ENCODE measurements around the gene NTN4.
"Not testable (repeated sequence)": the region's sequence is repeated elsewhere in the genome, so short reads cannot be mapped to it uniquely, and the experiment has no call there.

NTN4 gene

DNA sequence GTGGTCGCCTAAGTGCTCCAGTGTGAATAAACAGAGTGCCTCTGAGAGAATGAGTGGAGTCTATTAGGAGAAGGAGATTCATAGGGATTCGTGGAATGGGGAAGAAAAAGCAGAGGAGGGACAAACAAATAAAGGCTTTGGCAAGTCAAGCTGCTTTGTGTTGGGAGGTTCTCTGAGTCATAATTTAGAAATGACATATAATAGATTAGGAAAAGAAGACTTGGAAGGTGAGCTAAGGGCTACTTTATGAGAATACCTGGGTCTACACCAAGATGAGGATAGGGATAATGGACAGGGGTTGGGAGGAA, 6.4 kb upstream of the NTN4 start:
- no peak for DNase-seq (ENCODE audit: low read depth in 1 of 2, low spot score in 1 of 2)

- no peak for DNase-seq (ENCODE audit: low read depth in 1 of 2, low spot score in 1 of 2)
Observed at GRCh38 chr12:95796225-95796981, 5.8 kb upstream of the NTN4 start.

DNA sequence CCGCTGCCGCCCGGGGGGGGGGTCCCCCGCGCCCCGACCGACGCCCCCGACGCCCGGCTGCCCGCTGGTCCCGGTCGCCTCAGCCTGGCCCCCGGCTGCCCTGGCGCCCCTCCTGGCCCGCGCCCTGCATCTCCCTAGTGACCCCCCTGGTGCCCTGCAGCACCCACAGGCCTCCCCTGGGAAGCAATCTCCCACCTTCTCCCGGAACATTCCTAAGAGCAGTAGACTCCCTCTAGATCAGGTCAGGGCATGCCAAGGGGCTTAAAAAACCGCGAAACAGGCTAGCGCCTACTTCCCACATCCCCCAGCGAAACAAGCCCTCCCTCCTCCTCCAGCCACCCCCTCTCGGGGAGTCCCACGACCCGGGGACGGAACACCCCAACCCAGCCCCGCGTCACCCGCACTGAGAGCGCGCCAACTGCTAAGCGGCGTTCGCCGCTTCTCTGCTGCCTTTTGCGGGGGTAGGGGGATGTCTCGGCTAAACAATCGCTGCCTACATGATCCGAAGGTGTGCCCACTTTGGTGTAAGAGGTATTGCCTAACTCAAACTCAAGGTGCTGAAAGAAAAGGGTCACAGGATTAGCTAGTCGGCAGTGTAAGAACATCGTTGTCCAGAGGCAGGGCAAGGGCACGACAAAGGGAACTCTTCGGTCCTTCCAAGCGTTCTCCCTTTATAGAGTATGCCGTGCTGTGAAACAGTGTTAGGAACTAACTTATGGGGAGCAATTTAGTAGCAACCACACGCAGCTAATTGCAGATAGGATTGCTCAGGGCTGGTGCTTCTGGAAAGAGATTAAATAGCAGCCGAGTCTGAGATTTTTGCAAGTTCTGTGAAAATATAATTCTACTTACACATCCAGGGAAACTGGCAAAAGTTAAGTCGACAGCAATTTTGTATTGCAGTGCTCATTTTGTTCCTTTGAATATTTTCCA, 619 bp upstream of the NTN4 start:
- DNase-seq (ENCODE audit: low read depth in 1 of 2, low spot score in 1 of 2): peak in 1 of 2 donors; percentile 2

GRCh38 chr12:95789126-95790032, 1.2 kb downstream of the NTN4 start:
- no peak for DNase-seq (ENCODE audit: low read depth in 1 of 2, low spot score in 1 of 2)

DNA sequence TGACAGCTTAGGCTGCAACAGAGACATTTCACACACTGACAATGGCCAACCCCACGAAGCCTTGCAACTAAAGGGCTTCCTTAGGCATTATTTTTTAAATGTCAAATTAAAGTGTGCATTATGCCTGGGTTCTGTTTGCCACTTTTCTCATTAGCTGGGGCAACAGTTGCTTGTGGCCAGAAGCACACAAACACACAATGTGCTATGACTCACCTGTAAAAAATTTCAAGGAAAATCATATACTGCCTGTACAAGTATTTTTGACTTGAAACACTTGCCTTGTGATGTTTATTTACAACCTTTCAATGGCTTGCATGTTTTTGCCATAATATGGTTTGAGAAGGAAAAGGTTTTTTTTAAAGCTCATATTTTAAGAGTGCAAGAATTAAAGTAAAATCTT, 1.9 kb downstream of the NTN4 start:
- DNase-seq (ENCODE audit: low read depth in 1 of 2, low spot score in 1 of 2): no peak

- no peak for DNase-seq (ENCODE audit: low read depth in 1 of 2, low spot score in 1 of 2)
Observed at GRCh38 chr12:95787274-95787818, 3.2 kb downstream of the NTN4 start.

GRCh38 chr12:95784915-95785314, 5.6 kb downstream of the NTN4 start:
- no peak for DNase-seq (ENCODE audit: low read depth in 1 of 2, low spot score in 1 of 2)

DNA sequence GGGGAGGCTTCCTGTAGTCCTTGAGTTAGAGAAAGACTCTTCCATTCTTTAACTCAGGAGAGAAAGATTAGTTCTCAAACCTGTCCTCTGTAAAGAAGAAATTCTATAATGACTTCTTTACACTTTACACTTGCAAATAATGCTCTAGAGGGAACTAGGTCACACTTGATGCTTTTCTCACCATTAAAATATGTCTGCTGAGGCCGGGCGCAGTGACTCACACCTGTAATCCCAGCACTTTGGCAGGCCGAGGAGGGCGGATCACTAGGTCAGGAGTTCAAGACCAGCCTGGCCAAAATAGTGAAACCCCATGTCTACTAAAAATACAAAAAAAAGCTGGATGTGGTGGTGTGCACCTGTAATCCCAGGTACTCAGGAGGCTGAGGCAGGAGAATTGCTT, 6.3 kb downstream of the NTN4 start:
- no peak for DNase-seq (ENCODE audit: low read depth in 1 of 2, low spot score in 1 of 2)

DNA sequence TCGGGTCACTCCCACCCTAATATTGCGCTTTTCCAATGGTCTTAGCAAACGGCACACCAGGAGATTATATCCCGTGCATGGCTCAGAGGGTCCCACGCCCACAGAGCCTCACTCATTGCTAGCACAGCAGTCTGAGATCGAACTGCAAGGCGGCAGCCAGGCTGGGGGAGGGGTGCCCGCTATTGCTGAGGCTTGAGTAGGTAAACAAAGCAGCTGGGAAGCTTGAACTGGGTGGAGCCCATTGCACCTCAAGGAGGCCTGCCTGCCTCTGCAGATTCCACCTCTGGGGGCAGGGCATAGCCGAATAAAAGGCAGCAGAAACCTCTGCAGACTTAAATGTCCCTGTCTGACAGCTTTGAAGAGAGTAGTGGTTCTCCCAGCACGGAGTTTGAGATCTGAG, 15.1 kb downstream of the NTN4 start:
- DNase-seq (ENCODE audit: low read depth in 1 of 2, low spot score in 1 of 2): not testable (repeated sequence)

GRCh38 chr12:95774311-95775045, 16.1 kb downstream of the NTN4 start:
- no peak for DNase-seq (ENCODE audit: low read depth in 1 of 2, low spot score in 1 of 2)

DNA sequence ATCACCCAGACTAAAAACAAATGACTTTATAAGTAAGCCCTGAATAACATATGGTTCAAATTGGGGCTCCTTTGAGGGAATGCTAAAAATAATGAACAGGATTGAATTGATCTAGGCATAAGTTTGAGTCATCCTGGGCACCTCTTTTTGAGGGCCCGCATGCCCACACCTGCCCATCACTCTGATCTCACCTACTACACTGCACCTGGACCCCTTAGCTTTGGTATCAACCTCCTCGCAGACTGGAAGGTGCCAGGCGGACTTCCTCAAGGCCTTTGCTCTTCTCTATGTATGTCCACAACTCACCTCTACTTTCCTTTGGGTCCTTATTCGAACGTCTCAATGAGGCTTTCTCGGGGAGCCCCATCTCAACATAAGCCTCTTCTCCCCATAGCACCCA, 17.2 kb downstream of the NTN4 start:
- DNase-seq (ENCODE audit: low read depth in 1 of 2, low spot score in 1 of 2): no peak

GRCh38 chr12:95767703-95768102, 22.9 kb downstream of the NTN4 start:
- DNase-seq (ENCODE audit: low read depth in 1 of 2, low spot score in 1 of 2): no peak

DNA sequence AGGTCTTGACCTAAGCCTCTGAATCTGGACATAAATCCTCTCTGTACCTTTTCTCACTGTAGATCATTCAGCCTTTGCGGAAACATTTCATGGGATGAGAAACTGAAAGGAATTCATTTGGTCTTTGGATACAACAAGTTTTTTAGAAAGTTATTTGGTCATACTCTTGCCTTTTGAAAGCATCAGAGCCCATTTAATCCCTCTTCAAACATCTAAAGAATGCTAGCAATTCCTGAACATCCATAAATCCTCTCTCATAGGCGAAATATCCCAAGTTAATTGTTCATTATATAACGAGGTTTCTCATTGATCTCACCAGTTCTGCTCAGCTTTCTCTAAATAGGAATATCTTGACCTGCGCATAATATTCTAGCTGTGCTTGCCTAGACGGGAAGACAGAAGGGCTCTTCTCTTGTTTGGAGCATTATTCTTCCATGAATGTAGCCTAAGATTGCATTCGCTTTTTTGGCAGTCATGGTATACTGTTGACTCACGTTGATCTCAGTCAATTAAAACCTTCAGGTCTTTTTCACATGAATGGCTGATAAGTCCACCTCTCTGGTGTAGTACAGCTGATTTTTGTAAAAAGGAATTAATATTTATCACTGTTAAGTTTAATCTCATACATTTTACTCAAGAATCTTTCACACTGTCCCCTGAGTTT, 24.1 kb downstream of the NTN4 start:
- DNase-seq (ENCODE audit: low read depth in 1 of 2, low spot score in 1 of 2): no peak

- no peak for DNase-seq (ENCODE audit: low read depth in 1 of 2, low spot score in 1 of 2)
Observed at GRCh38 chr12:95764848-95765247, 25.7 kb downstream of the NTN4 start.

GRCh38 chr12:95763809-95764253, 26.7 kb downstream of the NTN4 start:
- no peak for DNase-seq (ENCODE audit: low read depth in 1 of 2, low spot score in 1 of 2)

GRCh38 chr12:95762123-95762785, 28.3 kb downstream of the NTN4 start:
- no peak for DNase-seq (ENCODE audit: low read depth in 1 of 2, low spot score in 1 of 2)

DNA sequence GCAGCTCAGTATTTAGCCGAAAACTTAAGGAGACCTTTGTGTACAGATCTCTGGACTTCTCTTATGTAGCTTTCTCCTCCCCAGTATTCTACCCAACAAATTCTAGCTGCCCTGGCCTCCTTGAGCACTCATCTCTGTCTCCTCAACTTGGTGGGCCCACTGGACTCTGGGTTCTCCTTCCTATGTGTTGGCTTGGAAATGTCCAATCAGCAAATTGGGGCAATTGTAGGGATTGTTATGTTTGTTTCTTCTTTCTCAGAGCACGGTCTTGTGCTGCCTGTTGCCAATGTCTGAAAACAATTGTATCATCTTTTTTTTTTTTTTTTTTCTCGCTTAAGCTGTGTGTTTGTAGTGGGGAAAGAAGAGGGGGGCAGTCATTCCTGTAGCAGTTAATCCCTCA, 30.2 kb downstream of the NTN4 start:
- DNase-seq (ENCODE audit: low read depth in 1 of 2, low spot score in 1 of 2): no peak

- no peak for DNase-seq (ENCODE audit: low read depth in 1 of 2, low spot score in 1 of 2)
Observed at GRCh38 chr12:95759718-95760117, 30.8 kb downstream of the NTN4 start.

DNA sequence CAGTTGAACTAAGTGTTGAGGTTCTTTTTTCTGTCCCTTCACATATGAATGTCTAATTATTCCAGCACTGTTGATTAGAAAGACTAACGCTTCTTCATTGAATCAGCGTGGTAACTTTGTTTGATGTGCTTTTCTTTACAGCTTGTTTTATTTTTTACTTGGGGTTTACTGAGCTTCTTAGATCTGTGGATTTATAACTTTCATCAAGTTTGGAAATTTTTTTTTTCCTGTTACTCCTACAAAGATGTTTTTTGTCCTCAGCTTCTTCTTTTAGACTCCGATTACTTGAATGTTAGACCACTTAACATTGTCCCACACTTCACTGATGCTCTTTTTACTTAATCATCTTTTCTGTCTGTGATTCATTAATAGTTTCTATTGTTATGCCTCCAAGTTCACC, 31.5 kb downstream of the NTN4 start:
- DNase-seq (ENCODE audit: low read depth in 1 of 2, low spot score in 1 of 2): no peak
